Lower lobe of right lung (tissue), 2 donors: ENCODE results near the gene HOXA5. TPM values are rescaled to one million over a fixed set of nuclear protein-coding genes. Genes with fewer than 3 reads are reported as not detected.

Source experiments
- ATAC-seq, 2 donors: fragments of 200-7000 bp; cut with Tn5 transposase; one replicate each; pipeline ENCODE4 v1.9.1; 2020 to 2022; ENCODE audit warnings: mild to moderate bottlenecking in 2 of 2, moderate library complexity in 2 of 2
- DNase-seq: peaks from one replicate; pipeline ENCODE4 v3.0.0-alpha.2; 2020
- H3K27ac ChIP-seq: fragments of 200-600 bp; one replicate; pipeline ENCODE4 v1.8.0; 2022
- H3K27me3 ChIP-seq: fragments of 200-600 bp; one replicate; pipeline ENCODE4 v1.8.0; 2022; ENCODE audit warnings: low read depth
- H3K36me3 ChIP-seq: fragments of 200-600 bp; one replicate; pipeline ENCODE4 v1.8.0; 2022; ENCODE audit warnings: mild to moderate bottlenecking
- H3K4me1 ChIP-seq: fragments of 200-600 bp; one replicate; pipeline ENCODE4 v1.8.0; 2022
- H3K4me3 ChIP-seq: fragments of 200-600 bp; one replicate; pipeline ENCODE4 v1.8.0; 2022; ENCODE audit warnings: mild to moderate bottlenecking
- H3K9me3 ChIP-seq: fragments of 200-600 bp; one replicate; pipeline ENCODE4 v1.8.0; 2022
- intact Hi-C: fragments of 100-400 bp; cut with DNase I; formaldehyde crosslinking; loops from one replicate; pipeline ENCODE4 v1.11.0; 2022
- total RNA-seq: library from RNA; stranded (reverse); fragmentation: NEBNext Ultra II Directional; extraction: Animal tissue kit (Norgen Biotek cat#: 25700); gene quantifications from one replicate; pipeline ENCODE4 v1.2.1, GENCODE V29; 2021
- TF ChIP-seq, protein P1 (sequence below): fragments of 200-600 bp; IDR thresholded peaks from one replicate; pipeline ENCODE4 v1.8.0; 2022; ENCODE audit warnings: antibody characterized with exemption, mild to moderate bottlenecking
- donor health status: DM: no; HTN: yes; CAD: no; lungs with severe emphysema.

The HOXA5 gene
- total RNA-seq, 1 donor from 2014 or later, result 16.0 TPM

DNA sequence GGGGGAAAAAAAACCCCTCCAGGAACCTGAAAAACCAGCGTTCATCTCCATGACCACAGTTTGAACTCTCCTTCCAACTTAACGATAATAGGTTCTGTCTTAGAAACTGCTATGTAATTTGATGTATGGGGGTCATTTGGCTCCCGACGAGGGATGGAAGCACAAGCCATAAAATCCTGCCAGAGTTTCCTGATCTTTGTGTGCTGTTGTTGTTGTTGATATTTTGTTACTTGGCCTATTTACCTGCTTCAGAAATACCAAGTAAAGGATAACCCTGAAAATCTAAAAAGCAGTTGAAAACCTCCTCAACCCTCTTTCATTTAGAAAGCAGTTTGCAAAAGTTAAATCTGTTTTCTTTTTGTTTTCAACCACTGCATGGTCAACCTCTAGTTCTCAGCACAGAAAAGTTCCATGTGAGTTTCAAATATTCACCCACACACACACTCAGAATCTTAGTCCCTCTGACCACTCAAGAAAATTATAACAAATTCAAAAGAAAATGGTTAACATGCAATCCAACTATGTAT is 31.7 kb downstream of the HOXA5 start:
- Histone ChIP-seq H3K4me3 (peak overlapping the region; percentile 54), H3K27me3 (peaks cover 16% of the 10 kb centered on the region), H3K9me3 (no peaks in the 10 kb centered on the region), H3K36me3 (no peaks in the 10 kb centered on the region), H3K27ac (peak overlapping the region; percentile 89), H3K4me1 (peaks cover 34% of the 10 kb centered on the region)
- TF ChIP-seq, protein P1, sequence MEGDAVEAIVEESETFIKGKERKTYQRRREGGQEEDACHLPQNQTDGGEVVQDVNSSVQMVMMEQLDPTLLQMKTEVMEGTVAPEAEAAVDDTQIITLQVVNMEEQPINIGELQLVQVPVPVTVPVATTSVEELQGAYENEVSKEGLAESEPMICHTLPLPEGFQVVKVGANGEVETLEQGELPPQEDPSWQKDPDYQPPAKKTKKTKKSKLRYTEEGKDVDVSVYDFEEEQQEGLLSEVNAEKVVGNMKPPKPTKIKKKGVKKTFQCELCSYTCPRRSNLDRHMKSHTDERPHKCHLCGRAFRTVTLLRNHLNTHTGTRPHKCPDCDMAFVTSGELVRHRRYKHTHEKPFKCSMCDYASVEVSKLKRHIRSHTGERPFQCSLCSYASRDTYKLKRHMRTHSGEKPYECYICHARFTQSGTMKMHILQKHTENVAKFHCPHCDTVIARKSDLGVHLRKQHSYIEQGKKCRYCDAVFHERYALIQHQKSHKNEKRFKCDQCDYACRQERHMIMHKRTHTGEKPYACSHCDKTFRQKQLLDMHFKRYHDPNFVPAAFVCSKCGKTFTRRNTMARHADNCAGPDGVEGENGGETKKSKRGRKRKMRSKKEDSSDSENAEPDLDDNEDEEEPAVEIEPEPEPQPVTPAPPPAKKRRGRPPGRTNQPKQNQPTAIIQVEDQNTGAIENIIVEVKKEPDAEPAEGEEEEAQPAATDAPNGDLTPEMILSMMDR, result no peak
- intact Hi-C loops, result no loop called here
- ATAC-seq (no peak), DNase-seq (no peak)

- H3K36me3 ChIP-seq, result no peaks in the 10 kb centered on the region
- no peak for ATAC-seq
- no peaks in the 10 kb centered on the region for H3K9me3 ChIP-seq
- TF ChIP-seq, protein P1, result no peak
- DNase-seq, result no peak
- peaks cover 34% of the 10 kb centered on the region for H3K4me1 ChIP-seq
- H3K27ac ChIP-seq, result peak overlapping the region; percentile 89
- peaks cover 22% of the 10 kb centered on the region for H3K27me3 ChIP-seq
- intact Hi-C loops, result no loop called here
- peak overlapping the region; percentile 28 for H3K4me3 ChIP-seq
Observed at GRCh38 chr7:27111042-27111750, 32.3 kb downstream of the HOXA5 start.

DNA sequence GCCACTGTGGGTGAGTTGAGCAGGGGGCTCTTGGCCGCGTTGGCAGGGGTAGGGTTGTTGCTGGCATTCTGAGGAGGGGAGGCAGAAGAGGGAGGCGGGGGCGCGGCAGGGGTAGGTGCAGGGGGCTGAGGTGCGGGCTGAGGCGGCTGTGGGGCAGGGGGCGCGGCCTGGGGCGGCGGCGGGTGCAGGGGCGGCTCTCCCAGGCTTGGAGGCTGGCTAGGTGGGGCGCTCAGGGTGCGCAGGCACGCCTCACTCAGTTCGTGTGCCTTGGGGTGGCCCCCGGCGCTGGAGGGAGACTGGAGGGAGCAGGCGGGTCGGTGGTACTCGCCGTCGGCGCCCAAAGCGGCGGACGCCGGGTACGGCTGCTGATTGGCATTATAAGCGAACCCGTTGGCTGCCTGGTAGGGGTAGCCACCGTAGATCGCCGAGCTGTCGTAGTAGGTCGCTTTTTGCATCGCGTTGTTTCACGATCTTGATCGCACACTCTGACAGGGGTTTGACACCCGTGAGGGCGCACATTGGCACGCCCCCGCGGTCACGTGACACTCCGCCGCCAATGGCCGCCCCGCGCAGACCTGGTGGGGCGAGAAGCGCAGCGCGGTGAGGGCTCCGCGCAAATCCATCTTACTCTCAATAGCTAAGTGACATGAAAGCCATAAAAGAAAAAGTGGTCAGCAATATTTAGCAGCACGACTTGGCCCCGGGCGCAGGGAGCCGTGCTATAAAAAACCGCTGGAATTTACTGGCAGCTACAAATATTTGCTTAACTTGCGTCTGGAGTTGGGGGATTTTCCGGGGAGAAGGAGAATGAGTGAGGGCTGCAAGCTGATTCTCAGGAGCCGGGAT is 33.1 kb downstream of the HOXA5 start:
- peaks cover 25% of the 10 kb centered on the region for H3K27me3 ChIP-seq
- no peaks in the 10 kb centered on the region for H3K9me3 ChIP-seq
- no peaks in the 10 kb centered on the region for H3K36me3 ChIP-seq
- intact Hi-C loops, result no loop called here
- peak overlapping the region; percentile 89 for H3K27ac ChIP-seq
- TF ChIP-seq, protein P1, result no peak
- peaks cover 40% of the 10 kb centered on the region for H3K4me1 ChIP-seq
- ATAC-seq (peak in 1 of 2 donors; percentile 46), DNase-seq (peak; percentile 49)
- H3K4me3 ChIP-seq, result peak overlapping the region; percentile 28

DNA sequence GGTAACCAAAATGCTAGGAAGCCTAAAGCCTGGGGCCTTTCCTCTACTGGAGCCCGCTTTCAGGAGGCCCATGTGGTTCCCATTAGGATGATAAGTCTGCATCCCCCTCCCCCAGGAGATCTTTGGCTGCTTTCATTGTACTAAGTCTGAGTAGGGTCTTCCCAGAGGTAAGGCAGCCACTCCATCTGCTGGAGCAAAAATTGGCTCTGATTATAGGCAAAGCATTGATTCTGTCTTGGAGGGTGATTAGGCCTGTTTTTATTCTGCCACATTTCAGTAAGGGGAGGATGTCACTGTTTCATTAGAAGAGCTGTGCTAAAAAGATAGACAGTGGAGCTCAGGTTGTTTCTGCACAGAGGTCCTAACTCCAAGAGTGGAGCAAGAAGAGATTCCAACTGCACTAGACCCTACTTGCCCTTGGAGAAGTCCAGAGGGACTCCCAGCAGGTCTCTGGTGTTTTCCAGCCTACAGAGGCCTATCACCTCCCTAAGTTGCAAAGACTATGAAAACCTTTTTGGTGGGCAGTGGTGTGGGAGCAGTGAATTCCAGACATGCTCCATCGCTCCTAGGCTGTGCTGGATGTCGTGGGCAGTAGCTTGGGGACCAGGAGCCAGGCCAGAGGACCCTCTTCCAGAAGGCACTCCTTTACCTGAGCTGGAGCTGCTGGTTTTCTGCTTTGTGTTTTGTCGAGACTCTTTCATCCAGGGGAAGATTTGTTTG is 33.9 kb downstream of the HOXA5 start:
- Histone ChIP-seq H3K4me1 (peaks cover 47% of the 10 kb centered on the region), H3K9me3 (no peaks in the 10 kb centered on the region)
- no peak for DNase-seq

More for the DNA sequence above, 33.9 kb downstream of the HOXA5 start:
- ATAC-seq, result no peak
- no peak overlapping the region for H3K4me3 ChIP-seq
- TF ChIP-seq, protein P1, result no peak
- peaks cover 28% of the 10 kb centered on the region for H3K27me3 ChIP-seq
- intact Hi-C loops, result no loop called here
- H3K27ac ChIP-seq, result peak overlapping the region; percentile 94
- no peaks in the 10 kb centered on the region for H3K36me3 ChIP-seq
